A673 (cell line): Measurements from ENCODE around the gene PCED1B.

ENCODE experiments used
- EZH2 ChIP-seq: fragments of 200-600 bp; sonication (generic); IDR thresholded peaks from 2 replicates; pipeline ENCODE4 v1.6.1; 2017; ENCODE audit warnings: borderline replicate concordance, low read depth, mild to moderate bottlenecking, mixed read lengths, antibody characterized with exemption, low read length; ENCODE audit not compliant: poor library complexity, severe bottlenecking
- TF ChIP-seq, protein P1 (sequence below): fragments of 300-800, 200-600 bp; sonication (generic); conservative IDR thresholded peaks from 2 replicates; pipeline ENCODE4 v1.5.1; 2017; ENCODE audit warnings: low read depth, mild to moderate bottlenecking, antibody characterized with exemption, low read length, moderate library complexity, mixed read lengths

DNA sequence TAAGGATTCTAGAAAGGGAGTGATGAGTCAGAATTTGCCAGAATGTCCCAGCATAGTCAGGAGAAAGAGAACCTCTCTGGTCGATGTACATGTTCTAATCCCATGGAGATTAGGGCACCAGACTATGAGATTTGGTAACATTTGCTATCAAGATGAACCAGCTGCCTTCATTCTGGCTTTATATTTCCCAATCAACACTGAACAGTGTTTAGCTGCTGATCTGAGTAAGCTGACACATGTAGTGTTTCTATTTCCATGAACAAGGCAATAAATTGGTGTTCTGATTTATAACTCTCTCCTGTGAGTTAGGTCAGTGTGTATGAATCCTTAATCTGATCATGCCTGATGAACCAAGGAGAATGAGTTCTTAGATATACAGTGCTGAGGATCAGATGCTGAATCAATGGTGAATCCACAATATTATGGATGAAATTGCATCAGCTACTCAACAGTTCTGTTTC lies 158.4 kb downstream of the PCED1B start:
- TF ChIP-seq, protein P1, sequence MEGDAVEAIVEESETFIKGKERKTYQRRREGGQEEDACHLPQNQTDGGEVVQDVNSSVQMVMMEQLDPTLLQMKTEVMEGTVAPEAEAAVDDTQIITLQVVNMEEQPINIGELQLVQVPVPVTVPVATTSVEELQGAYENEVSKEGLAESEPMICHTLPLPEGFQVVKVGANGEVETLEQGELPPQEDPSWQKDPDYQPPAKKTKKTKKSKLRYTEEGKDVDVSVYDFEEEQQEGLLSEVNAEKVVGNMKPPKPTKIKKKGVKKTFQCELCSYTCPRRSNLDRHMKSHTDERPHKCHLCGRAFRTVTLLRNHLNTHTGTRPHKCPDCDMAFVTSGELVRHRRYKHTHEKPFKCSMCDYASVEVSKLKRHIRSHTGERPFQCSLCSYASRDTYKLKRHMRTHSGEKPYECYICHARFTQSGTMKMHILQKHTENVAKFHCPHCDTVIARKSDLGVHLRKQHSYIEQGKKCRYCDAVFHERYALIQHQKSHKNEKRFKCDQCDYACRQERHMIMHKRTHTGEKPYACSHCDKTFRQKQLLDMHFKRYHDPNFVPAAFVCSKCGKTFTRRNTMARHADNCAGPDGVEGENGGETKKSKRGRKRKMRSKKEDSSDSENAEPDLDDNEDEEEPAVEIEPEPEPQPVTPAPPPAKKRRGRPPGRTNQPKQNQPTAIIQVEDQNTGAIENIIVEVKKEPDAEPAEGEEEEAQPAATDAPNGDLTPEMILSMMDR = no peak
- no peak for TF ChIP-seq EZH2
